NCI-H2029 treated with DMSO at 0.1 percent for 48 hours (cell line): ENCODE results near the gene COL9A2.
A peak's percentile ranks its signal among the peaks of the same experiment; 100 is the strongest.

ENCODE experiments used
- DNase-seq: peaks from one replicate; lab custom pipeline; 2025; lab: John Stamatoyannopoulos, UW

The COL9A2 gene

GRCh38 chr1:40318476-40318875 lies 1.4 kb upstream of the COL9A2 start:
- DNase-seq, result no peak

DNA sequence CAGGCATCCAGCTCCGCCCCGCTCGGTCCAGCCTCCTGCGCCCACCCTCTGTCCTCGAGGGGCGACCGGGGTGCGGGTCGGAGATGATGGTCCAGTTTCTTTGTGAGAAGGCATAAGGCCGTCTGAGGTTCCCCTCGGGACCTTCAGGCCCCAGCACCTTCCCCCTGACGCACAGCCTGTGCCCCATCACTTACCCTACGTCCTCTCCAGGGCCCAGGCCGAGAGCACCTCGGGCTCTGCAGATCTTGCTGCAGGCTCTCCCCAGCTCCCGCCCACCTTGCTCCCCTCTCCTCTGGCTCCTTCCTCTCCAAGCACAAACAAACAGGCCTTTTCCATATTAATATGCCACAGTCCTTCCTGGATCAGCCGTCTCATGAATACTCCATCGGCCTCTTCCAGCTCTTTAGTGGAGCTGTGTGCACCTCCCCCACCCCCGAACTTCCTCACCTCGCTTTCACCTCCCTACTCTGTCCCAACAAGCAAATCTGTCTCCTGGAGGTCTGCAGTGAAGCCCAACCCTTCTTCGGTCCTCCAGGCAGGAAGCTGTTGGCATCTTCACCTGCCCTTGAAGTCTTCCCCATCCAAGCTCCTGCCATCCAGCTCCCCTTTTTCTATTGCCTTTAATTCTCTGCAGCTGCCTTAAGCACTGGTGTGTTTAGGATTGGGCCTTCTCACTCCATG lies 448 bp upstream of the COL9A2 start:
- DNase-seq, result no peak

DNA sequence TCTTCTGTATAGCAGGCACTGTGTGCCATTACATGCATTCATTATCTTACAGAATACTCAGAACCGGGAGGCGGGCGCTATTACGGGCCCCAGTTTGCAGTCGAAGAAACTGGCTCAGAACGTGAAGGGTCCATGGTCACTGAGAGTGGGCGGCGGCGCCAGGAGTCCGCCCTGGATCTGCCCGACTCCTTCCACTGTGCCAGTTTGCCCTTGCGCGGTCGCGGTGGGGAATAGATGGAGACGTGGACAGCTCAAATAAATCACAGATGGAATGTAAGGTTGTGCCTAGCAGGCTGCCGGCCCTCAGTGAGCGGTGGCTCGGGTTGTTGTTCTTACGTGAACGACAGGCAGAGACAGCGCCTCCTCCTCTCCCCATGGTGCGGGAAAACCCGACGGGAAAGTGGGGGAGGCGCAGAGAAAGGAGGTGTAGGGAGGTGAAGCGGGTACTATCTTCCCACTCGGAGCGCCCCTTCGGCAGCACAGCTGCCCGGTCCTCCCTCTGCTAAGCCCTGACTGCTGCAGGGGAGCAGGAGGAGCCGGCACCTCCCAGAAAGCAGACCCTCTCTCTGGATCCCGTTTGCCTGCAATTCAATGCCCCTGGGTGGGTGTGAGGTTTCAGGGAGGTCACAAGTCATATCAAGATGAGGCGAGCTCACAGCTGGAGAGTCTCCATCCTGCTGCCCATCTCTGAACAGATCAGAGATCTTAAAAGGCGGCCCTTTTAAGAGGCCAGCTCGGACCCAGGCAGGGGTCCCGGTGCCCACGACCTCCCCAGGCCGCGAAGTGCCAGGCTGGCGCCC lies 1.1 kb downstream of the COL9A2 start:
- DNase-seq, result peak; percentile 91

- peak; percentile 97 for DNase-seq
These were observed 1.8 kb downstream of the COL9A2 start for GRCh38 chr1:40315239-40315794.

- no peak for DNase-seq
These were observed 2.3 kb downstream of the COL9A2 start for GRCh38 chr1:40314721-40315238.

DNA sequence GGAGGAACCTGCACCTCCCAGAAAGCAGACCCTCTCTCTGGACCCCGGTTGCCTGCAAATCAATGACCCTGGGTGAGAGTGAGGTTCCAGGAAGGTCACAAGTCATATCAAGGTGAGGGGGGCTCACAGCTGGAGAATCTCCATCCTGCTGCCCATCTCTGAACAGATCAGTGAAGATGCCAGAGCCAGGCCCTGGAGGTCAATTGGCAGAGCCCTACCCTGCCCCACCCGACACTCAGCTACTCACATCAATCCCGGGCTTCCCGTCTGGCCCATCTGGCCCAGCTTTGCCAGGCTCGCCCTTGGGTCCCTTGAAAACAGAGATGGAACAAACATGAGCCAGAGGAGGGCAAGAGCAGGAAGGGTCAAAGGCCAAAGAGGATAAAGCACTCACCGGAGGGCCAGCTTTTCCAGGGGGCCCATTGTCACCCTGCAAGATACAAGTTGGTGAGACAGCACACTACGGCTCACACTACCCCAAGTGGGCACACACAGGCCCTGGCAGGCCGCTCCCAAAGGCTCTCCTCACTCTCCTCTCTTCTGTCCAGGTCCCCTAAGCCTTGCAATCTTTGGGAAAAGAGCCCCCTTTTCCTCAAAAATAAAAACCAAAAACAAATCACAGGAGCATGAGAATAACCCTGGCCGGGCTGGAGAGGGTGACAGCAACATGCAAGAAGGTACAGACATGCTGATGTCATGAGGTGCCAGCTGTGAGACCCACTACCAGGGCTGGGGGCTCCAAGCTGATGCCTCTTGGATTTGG lies 2.9 kb downstream of the COL9A2 start:
- no peak for DNase-seq

GRCh38 chr1:40313329-40313957 lies 3.6 kb downstream of the COL9A2 start:
- DNase-seq, result no peak

GRCh38 chr1:40312238-40313205 lies 4.6 kb downstream of the COL9A2 start:
- DNase-seq, result peak; percentile 74

DNA sequence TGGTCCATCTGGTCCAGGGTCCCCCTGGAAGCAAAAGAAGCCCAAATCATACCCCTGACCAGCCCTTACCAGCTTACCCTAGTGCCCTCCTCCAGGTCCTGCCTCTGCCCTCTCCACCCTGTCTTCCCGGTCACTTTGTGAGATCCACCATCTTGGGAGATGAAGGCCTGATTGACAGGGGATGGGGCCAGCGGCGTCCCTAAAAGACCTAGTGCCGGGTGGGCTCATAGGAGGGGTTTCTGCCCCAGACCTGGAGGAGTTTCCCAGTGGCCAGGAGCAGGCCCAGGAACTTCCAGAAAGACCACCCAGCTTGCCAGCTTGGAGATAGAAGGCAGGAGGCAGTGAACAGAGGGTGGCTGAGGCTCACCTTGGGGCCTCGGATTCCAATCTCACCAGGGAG lies 5.4 kb downstream of the COL9A2 start:
- DNase-seq, result no peak

DNA sequence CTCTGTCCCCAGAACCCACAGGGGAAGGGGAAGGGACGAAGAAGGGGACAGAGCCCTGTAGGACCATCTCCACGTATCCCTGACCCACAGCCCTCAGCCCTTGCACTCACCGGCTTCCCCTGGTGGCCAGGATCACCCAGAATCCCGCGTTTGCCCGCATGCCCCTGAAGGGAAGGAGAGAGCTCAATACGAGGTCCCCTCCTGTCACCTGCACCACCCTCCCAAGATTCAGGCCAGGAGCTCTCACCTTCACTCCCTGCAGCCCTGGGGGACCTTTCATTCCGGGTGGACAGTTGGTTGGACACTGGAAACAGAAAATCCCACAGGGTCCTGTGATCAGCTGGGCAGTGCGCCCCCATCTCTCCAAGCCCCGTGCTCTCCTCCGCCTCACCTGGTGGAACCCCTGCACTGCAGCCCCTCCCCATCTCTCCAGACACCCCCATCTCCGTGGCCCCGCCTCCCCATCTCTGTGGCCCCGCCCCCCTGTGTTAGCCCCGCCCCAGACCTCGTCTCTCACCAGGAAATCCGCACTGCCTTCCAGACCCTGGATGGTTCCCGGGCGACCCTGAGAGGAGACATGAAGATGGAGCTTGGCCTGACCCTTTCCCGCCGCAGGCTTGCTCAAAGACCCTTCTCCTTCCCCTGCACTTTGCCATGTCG lies 6.0 kb downstream of the COL9A2 start:
- DNase-seq, result no peak

DNA sequence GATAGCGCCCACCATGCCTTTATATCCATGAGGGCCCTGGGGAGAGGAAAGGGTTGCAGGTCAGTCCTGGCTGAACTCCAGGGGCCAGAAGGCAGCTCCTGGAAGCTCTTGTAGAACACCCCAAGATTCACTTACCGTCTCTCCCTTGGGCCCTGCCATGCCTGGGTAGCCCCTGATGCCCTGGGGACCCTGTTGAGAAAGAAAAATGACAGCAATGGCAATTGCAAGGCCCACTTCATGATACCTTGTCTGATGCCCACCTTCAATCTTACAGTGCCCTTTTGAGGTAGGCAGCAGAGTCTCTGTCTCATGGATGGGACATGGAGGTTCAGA lies 7.0 kb downstream of the COL9A2 start:
- DNase-seq, result no peak

DNA sequence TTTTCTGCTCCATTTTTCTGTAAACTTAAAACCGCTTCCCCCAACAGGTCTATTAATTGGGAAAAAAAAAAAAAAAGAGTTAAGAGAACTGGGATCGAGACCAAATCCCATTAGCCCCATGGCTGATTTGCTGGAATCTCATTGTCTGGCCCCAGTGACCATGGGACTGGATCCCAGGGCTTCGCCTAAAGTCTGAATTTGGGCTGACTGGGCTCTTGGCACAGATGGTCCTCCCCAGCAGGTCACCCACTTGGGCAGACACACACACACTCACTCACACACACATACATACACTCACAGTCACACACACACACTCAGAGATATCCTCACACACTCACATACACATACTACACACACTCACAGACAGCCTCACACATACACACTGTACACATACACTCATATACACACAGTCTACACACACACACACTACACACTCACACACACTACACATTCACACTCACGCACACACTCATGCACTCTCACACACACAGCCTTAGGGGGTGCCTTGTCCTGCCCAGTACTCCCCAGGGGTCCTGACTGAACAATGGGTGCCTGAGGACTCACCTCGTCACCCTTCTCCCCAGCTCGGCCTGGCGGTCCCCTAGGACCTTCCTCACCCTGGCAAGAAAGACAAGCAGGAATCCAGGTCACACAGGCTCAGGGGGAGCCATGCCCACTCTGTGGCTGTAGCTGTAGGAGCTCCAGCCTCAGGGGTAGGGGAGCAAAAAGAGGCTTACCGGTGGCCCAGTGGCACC lies 7.5 kb downstream of the COL9A2 start:
- DNase-seq, result no peak

DNA sequence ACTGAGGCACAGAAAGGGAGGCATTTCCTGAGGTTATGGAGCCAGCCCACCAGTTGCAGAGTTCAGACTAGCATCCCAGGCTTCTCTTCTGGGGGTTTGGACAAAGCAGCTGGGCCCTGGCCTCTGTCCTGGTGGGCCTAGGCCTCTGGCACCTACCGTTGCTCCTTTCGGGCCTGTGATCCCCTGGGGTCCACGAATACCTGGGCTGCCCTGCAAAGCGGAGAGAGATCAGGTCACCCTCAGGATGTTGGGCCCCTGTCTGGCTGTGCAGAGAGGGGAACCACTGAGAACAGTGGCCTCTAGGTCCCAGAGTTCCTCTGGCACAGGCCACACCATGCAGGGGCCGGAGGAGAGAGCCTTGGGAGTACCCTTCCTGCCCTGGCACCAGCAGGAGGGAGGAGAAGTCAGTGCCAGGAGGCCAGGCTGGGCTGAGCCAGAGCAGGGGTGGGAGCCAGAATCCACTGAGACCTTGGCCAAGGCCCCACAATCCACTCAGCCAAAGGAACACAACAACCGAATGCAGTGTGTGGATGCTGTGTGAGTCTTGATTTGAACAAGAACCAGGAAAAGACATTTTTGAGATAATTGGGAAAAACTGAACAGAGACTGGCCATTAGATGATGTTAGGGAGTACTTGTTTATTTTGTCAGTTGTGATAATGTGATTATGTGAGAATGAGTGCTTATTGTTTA lies 8.9 kb downstream of the COL9A2 start:
- DNase-seq, result no peak

GRCh38 chr1:40307186-40307585 lies 9.9 kb downstream of the COL9A2 start:
- DNase-seq, result no peak

- DNase-seq, result no peak
These were observed 10.8 kb downstream of the COL9A2 start for GRCh38 chr1:40306296-40306695.

GRCh38 chr1:40305871-40306270 lies 11.2 kb downstream of the COL9A2 start:
- no peak for DNase-seq

GRCh38 chr1:40305451-40305850 lies 11.6 kb downstream of the COL9A2 start:
- DNase-seq, result no peak

- no peak for DNase-seq
These were observed 13.3 kb downstream of the COL9A2 start for GRCh38 chr1:40303790-40304189.
